ENCODE data around the gene FMNL3.

DNA sequence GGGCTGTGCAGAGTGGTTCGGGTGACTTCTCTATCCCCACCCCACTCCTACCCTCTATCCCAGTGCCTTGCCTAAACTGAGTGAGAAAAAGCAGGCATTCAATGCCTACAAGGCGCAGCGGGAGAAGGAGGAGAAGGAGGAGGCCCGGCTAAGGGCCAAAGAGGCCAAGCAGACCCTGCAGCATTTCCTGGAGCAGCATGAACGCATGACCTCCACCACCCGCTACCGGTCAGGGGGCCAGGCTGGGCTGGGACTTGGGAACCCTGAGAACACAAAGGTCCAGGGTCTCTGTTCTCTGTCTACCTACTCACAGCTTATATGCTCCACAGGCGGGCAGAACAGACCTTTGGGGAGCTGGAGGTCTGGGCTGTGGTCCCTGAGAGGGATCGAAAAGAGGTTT lies 72.2 kb downstream of the FMNL3 start:
- TF ChIP-seq, protein P1, sequence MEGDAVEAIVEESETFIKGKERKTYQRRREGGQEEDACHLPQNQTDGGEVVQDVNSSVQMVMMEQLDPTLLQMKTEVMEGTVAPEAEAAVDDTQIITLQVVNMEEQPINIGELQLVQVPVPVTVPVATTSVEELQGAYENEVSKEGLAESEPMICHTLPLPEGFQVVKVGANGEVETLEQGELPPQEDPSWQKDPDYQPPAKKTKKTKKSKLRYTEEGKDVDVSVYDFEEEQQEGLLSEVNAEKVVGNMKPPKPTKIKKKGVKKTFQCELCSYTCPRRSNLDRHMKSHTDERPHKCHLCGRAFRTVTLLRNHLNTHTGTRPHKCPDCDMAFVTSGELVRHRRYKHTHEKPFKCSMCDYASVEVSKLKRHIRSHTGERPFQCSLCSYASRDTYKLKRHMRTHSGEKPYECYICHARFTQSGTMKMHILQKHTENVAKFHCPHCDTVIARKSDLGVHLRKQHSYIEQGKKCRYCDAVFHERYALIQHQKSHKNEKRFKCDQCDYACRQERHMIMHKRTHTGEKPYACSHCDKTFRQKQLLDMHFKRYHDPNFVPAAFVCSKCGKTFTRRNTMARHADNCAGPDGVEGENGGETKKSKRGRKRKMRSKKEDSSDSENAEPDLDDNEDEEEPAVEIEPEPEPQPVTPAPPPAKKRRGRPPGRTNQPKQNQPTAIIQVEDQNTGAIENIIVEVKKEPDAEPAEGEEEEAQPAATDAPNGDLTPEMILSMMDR (IDR thresholded peaks at IDR 0.05) = no peak
- TF ChIP-seq POLR2A (IDR thresholded peaks at IDR 0.05) (no peak), POLR2AphosphoS5 (IDR thresholded peaks at IDR 0.05; ENCODE audit: insufficient read depth in 1 of 2, low read depth in 1 of 2) (no peak)

Measured in vagina (tissue), 2 donors.